GM12878 (cell line): ENCODE measurements around the gene COQ2.

Experiments
- CREB1 ChIP-seq: IDR thresholded peaks from 2 replicates; pipeline ENCODE4 v1.6.1; 2012; ENCODE audit warnings: low read depth, mild to moderate bottlenecking, inconsistent platforms
- CREM ChIP-seq: IDR thresholded peaks from 2 replicates; pipeline ENCODE4 v1.6.1; 2014; ENCODE audit warnings: antibody characterized with exemption, low read depth
- TF ChIP-seq, protein P1 (sequence below), 3 experiments: IDR thresholded peaks in 2 of 3; conservative IDR thresholded peaks in 1 of 3; 2 replicates each; pipeline ENCODE4 v1.5.1; 2011; ENCODE audit warnings: low read depth in 3 of 3, low read length in 3 of 3, mild to moderate bottlenecking in 3 of 3, control low read depth in 2 of 3, moderate library complexity in 2 of 3, inconsistent platforms in 1 of 3, mixed read lengths in 1 of 3; ENCODE audit not compliant: control insufficient read depth in 2 of 3, insufficient read depth in 1 of 3; ENCODE audit errors: extremely low read depth in 1 of 3

- TF ChIP-seq CREM (no peak), CREB1 (no peak)
- TF ChIP-seq, protein P1, sequence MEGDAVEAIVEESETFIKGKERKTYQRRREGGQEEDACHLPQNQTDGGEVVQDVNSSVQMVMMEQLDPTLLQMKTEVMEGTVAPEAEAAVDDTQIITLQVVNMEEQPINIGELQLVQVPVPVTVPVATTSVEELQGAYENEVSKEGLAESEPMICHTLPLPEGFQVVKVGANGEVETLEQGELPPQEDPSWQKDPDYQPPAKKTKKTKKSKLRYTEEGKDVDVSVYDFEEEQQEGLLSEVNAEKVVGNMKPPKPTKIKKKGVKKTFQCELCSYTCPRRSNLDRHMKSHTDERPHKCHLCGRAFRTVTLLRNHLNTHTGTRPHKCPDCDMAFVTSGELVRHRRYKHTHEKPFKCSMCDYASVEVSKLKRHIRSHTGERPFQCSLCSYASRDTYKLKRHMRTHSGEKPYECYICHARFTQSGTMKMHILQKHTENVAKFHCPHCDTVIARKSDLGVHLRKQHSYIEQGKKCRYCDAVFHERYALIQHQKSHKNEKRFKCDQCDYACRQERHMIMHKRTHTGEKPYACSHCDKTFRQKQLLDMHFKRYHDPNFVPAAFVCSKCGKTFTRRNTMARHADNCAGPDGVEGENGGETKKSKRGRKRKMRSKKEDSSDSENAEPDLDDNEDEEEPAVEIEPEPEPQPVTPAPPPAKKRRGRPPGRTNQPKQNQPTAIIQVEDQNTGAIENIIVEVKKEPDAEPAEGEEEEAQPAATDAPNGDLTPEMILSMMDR (IDR thresholded peaks at IDR 0.05 in 2 of 3, conservative IDR thresholded peaks at IDR 0.05 in 1 of 3; ENCODE audit: control insufficient read depth in 2 of 3, extremely low read depth in 1 of 3, insufficient read depth in 1 of 3, low read depth in 3 of 3, low read length in 3 of 3) = no peak
Observed at GRCh38 chr4:83317671-83318070, 33.1 kb upstream of the COQ2 start.
